Liver (tissue), 9 donors: Measurements from ENCODE around the gene FLNC. TPM values are rescaled to one million over a fixed set of nuclear protein-coding genes. Genes with fewer than 3 reads are reported as not detected.

Source experiments
- DNase-seq: peaks from one replicate; pipeline ENCODE4 v3.0.0-alpha.2; 2017; ENCODE audit warnings: low spot score
- H3K27ac ChIP-seq, 2 donors: one replicate each; pipeline ENCODE4 v1.7.0; 2013; ENCODE audit warnings: inconsistent platforms in 2 of 2, low read length in 2 of 2, control low read depth in 1 of 2, low read depth in 1 of 2, mild to moderate bottlenecking in 1 of 2
- H3K27me3 ChIP-seq, 4 donors: one replicate each; pipeline versions ENCODE4 v1.6.1 to v1.7.0; 2013; ENCODE audit warnings: low read length in 3 of 4, inconsistent platforms in 1 of 4, mild to moderate bottlenecking in 1 of 4, moderate library complexity in 1 of 4; ENCODE audit not compliant: control insufficient read depth in 4 of 4, insufficient read depth in 4 of 4
- H3K36me3 ChIP-seq, 4 donors: one replicate each; pipeline versions ENCODE4 v1.6.1 to v1.7.0; 2013; ENCODE audit warnings: low read length in 3 of 4, mild to moderate bottlenecking in 3 of 4, low read depth in 1 of 4, moderate library complexity in 1 of 4; ENCODE audit not compliant: control insufficient read depth in 4 of 4, insufficient read depth in 3 of 4
- H3K4me1 ChIP-seq, 4 donors: one replicate each; pipeline versions ENCODE4 v1.6.1 to v1.7.0; 2013; ENCODE audit warnings: low read length in 3 of 4, mild to moderate bottlenecking in 3 of 4, moderate library complexity in 1 of 4; ENCODE audit not compliant: control insufficient read depth in 4 of 4, insufficient read depth in 4 of 4
- H3K4me3 ChIP-seq, 3 donors: one replicate each; pipeline versions ENCODE4 v1.6.1 to v1.7.0; 2013; ENCODE audit warnings: low read length in 3 of 3, control low read depth in 1 of 3, low read depth in 1 of 3, mild to moderate bottlenecking in 1 of 3
- H3K9ac ChIP-seq, 2 donors: one replicate each; pipeline ENCODE4 v1.7.0; 2013; ENCODE audit warnings: low read length in 2 of 2, mild to moderate bottlenecking in 2 of 2, moderate library complexity in 2 of 2, control low read depth in 1 of 2, low read depth in 1 of 2
- H3K9me3 ChIP-seq, 4 donors: one replicate each; pipeline versions ENCODE4 v1.6.1 to v1.7.0; 2013; ENCODE audit warnings: low read length in 3 of 4; ENCODE audit not compliant: control insufficient read depth in 4 of 4
- FOXA1 ChIP-seq: IDR thresholded peaks from 2 replicates; pipeline ENCODE4 v1.6.1; 2016; ENCODE audit warnings: antibody characterized with exemption
- FOXA2 ChIP-seq: IDR thresholded peaks from 2 replicates; pipeline ENCODE4 v1.6.1; 2016; ENCODE audit warnings: antibody characterized with exemption
- GABPA ChIP-seq, 2 donors: IDR thresholded peaks in 1 of 2; conservative IDR thresholded peaks in 1 of 2; 2 replicates each; pipeline ENCODE4 v1.6.1; 2016; ENCODE audit warnings: antibody characterized with exemption in 2 of 2, mild to moderate bottlenecking in 1 of 2, moderate library complexity in 1 of 2
- HNF4A ChIP-seq, 2 donors: conservative IDR thresholded peaks; 2 replicates each; pipeline ENCODE4 v1.6.1; 2016; ENCODE audit warnings: antibody characterized with exemption in 2 of 2, mild to moderate bottlenecking in 2 of 2
- HNF4G ChIP-seq: IDR thresholded peaks from 2 replicates; pipeline ENCODE4 v1.6.1; 2016; ENCODE audit warnings: antibody characterized with exemption
- NR2F2 ChIP-seq: IDR thresholded peaks from 2 replicates; pipeline ENCODE4 v1.6.1; 2016; ENCODE audit warnings: antibody characterized with exemption
- RAD21 ChIP-seq, 2 donors: IDR thresholded peaks; 2 replicates each; pipeline ENCODE4 v1.6.1; 2016; ENCODE audit warnings: antibody characterized with exemption in 2 of 2, mild to moderate bottlenecking in 2 of 2
- RXRA ChIP-seq, 2 donors: IDR thresholded peaks; 2 replicates each; pipeline ENCODE4 v1.6.1; 2017 to 2018; ENCODE audit warnings: antibody characterized with exemption in 2 of 2, mild to moderate bottlenecking in 1 of 2
- TAF1 ChIP-seq: conservative IDR thresholded peaks from 2 replicates; pipeline ENCODE4 v1.6.1; 2016; ENCODE audit warnings: antibody characterized with exemption, mild to moderate bottlenecking
- YY1 ChIP-seq: IDR thresholded peaks from 2 replicates; pipeline ENCODE4 v1.6.1; 2016; ENCODE audit warnings: antibody characterized with exemption, mild to moderate bottlenecking
- WGBS: extraction: QIAGEN DNeasy Blood & Tissue Kit; methylation state at CpG from one replicate; pipeline ENCODE4 v1.1.7; 2013; 5-methylcytosine and 5-hydroxymethylcytosine counted together
- polyA plus RNA-seq, 2 donors: library from polyadenylated mRNA; stranded (reverse) in 1 of 2; unstranded in 1 of 2; fragments of 200-250 nt in 1 of 2; fragments of >200 nt in 1 of 2; fragmentation: Nextera tagmentation in 1 of 2; extraction: Ambion mirVana in 1 of 2; gene quantifications; one replicate each; pipeline versions ENCODE4 v1.2.1 to v1.2.3, GENCODE V29; 2013 to 2015
- total RNA-seq, 2 donors: library from RNA; depleted of rRNA; stranded (reverse); fragments of >200 nt; gene quantifications; one replicate each; pipeline ENCODE4 v1.2.3, GENCODE V29; 2014
- TF ChIP-seq, protein P1 (sequence below): IDR thresholded peaks from 2 replicates; pipeline ENCODE4 v1.6.1; 2016; ENCODE audit warnings: antibody characterized with exemption
- TF ChIP-seq, protein P2 (sequence below): IDR thresholded peaks from 2 replicates; pipeline ENCODE4 v1.6.1; 2016; ENCODE audit warnings: antibody characterized with exemption, mild to moderate bottlenecking
- TF ChIP-seq, protein P3 (sequence below): IDR thresholded peaks from 2 replicates; pipeline ENCODE4 v1.6.1; 2016; ENCODE audit warnings: antibody characterized with exemption
- TF ChIP-seq, protein P4 (sequence below): fragments of 150-350 bp; IDR thresholded peaks from 2 replicates; pipeline ENCODE4 v1.5.1; 2017; ENCODE audit warnings: improper control_type of control experiment, low read depth, low read length; ENCODE audit not compliant: missing input control
- TF ChIP-seq, protein P5 (sequence below): IDR thresholded peaks from 2 replicates; pipeline ENCODE4 v1.6.1; 2016; ENCODE audit warnings: antibody characterized with exemption
- donor health status: healthy.
- donor health status: healthy.
- donor health status: healthy.
- donor health status: healthy.
- donor health status: healthy.

The FLNC gene
- total and polyA plus RNA-seq, 4 donors: 0.03 to 2.3 (median 0.53) TPM

DNA sequence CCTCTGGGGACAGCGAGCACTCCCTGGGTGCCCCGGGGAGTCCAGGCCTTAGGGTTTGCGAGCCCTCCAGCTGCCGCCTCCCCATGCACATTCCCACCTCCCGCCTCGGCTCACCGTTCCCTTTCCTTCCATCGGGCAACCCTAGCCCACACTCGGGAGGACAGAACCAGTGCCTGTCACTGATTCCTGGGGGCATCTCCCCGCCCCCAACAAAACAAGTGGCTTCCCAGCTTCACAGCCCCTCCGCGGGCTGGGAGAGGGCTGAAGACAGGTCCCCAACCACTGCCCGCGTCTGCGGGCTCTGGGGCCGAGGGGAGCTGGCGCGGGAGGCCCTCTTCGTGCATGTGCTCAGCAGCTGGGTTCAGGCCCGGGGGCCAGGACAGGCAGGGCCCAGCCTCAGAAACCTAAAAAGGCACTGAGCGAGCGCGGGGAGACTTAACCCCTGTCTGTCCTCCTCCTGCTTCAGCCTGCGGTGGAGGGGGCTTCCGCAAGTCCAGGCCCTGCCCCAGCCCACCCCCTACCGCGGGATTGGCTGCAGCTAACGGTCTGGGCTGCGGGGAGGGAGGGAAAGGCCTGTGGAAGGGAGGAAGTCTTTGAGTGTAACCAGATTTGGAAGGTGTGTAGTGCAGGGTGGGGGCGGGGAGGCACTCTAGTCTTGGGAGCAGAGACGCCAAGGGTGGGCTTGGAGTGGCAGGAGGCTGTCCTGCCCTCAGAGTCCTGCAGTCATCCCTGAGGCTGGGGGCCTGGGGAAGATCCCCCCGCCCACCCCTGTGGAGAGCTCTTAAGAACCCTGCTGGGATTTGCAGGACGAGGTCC, 1.2 kb downstream of the FLNC start:
- H3K27me3 ChIP-seq: peaks cover 0 to 5% (median 0%) of the 10 kb centered on the region in 4 donors
- no peak overlapping the region for H3K9ac ChIP-seq
- no peak for TF ChIP-seq RAD21 (IDR thresholded peaks at IDR 0.05)
- TF ChIP-seq, protein P1, sequence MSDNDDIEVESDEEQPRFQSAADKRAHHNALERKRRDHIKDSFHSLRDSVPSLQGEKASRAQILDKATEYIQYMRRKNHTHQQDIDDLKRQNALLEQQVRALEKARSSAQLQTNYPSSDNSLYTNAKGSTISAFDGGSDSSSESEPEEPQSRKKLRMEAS: no peak
- TF ChIP-seq TAF1: no peak
- TF ChIP-seq, protein P2, sequence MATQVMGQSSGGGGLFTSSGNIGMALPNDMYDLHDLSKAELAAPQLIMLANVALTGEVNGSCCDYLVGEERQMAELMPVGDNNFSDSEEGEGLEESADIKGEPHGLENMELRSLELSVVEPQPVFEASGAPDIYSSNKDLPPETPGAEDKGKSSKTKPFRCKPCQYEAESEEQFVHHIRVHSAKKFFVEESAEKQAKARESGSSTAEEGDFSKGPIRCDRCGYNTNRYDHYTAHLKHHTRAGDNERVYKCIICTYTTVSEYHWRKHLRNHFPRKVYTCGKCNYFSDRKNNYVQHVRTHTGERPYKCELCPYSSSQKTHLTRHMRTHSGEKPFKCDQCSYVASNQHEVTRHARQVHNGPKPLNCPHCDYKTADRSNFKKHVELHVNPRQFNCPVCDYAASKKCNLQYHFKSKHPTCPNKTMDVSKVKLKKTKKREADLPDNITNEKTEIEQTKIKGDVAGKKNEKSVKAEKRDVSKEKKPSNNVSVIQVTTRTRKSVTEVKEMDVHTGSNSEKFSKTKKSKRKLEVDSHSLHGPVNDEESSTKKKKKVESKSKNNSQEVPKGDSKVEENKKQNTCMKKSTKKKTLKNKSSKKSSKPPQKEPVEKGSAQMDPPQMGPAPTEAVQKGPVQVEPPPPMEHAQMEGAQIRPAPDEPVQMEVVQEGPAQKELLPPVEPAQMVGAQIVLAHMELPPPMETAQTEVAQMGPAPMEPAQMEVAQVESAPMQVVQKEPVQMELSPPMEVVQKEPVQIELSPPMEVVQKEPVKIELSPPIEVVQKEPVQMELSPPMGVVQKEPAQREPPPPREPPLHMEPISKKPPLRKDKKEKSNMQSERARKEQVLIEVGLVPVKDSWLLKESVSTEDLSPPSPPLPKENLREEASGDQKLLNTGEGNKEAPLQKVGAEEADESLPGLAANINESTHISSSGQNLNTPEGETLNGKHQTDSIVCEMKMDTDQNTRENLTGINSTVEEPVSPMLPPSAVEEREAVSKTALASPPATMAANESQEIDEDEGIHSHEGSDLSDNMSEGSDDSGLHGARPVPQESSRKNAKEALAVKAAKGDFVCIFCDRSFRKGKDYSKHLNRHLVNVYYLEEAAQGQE: no peak
- TF ChIP-seq FOXA1: no peak
- no peak for TF ChIP-seq FOXA2
- TF ChIP-seq, protein P3, sequence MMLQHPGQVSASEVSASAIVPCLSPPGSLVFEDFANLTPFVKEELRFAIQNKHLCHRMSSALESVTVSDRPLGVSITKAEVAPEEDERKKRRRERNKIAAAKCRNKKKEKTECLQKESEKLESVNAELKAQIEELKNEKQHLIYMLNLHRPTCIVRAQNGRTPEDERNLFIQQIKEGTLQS: no peak
- TF ChIP-seq RXRA (IDR thresholded peaks at IDR 0.05): no peak
- TF ChIP-seq, protein P4, sequence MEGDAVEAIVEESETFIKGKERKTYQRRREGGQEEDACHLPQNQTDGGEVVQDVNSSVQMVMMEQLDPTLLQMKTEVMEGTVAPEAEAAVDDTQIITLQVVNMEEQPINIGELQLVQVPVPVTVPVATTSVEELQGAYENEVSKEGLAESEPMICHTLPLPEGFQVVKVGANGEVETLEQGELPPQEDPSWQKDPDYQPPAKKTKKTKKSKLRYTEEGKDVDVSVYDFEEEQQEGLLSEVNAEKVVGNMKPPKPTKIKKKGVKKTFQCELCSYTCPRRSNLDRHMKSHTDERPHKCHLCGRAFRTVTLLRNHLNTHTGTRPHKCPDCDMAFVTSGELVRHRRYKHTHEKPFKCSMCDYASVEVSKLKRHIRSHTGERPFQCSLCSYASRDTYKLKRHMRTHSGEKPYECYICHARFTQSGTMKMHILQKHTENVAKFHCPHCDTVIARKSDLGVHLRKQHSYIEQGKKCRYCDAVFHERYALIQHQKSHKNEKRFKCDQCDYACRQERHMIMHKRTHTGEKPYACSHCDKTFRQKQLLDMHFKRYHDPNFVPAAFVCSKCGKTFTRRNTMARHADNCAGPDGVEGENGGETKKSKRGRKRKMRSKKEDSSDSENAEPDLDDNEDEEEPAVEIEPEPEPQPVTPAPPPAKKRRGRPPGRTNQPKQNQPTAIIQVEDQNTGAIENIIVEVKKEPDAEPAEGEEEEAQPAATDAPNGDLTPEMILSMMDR: no peak
- TF ChIP-seq YY1: no peak
- TF ChIP-seq GABPA (IDR thresholded peaks at IDR 0.05 in 1 of 2, conservative IDR thresholded peaks at IDR 0.05 in 1 of 2): no peak
- no peak for TF ChIP-seq NR2F2
- TF ChIP-seq, protein P5, sequence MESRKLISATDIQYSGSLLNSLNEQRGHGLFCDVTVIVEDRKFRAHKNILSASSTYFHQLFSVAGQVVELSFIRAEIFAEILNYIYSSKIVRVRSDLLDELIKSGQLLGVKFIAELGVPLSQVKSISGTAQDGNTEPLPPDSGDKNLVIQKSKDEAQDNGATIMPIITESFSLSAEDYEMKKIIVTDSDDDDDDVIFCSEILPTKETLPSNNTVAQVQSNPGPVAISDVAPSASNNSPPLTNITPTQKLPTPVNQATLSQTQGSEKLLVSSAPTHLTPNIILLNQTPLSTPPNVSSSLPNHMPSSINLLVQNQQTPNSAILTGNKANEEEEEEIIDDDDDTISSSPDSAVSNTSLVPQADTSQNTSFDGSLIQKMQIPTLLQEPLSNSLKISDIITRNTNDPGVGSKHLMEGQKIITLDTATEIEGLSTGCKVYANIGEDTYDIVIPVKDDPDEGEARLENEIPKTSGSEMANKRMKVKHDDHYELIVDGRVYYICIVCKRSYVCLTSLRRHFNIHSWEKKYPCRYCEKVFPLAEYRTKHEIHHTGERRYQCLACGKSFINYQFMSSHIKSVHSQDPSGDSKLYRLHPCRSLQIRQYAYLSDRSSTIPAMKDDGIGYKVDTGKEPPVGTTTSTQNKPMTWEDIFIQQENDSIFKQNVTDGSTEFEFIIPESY: no peak
- TF ChIP-seq HNF4A (conservative IDR thresholded peaks at IDR 0.05): no peak
- TF ChIP-seq HNF4G: no peak
- no peaks in the 10 kb centered on the region for H3K9me3 ChIP-seq
- H3K4me3 ChIP-seq: no peak overlapping the region
- H3K36me3 ChIP-seq: no peaks in the 10 kb centered on the region
- DNase-seq: no peak
- no peak overlapping the region for H3K27ac ChIP-seq
- WGBS: 25% methylated on average over 33 of the region's 33 CpGs
- H3K4me1 ChIP-seq: peaks cover 3 to 13% (median 7%) of the 10 kb centered on the region in 4 donors
